Suprapubic skin (tissue), 4 donors: ENCODE data around the gene CYB5B.

Experiments
- POLR2A ChIP-seq, 2 donors: fragments of 450-650 bp; IDR thresholded peaks; one replicate each; pipeline ENCODE4 v1.6.1; 2017; ENCODE audit warnings: antibody characterized with exemption in 2 of 2, mild to moderate bottlenecking in 2 of 2, moderate library complexity in 2 of 2
- POLR2AphosphoS5 ChIP-seq, 3 donors: sonication (generic); formaldehyde crosslinking; IDR thresholded peaks; one replicate each; pipeline ENCODE4 v1.6.1; 2017; ENCODE audit warnings: antibody characterized with exemption in 3 of 3
- TF ChIP-seq, protein P1 (sequence below), 2 donors: fragments of 200-600 bp in 1 of 2; fragments of 450-650 bp in 1 of 2; sonication (generic) in 1 of 2; IDR thresholded peaks; one replicate each; pipeline ENCODE4 v1.5.1; 2016 to 2019; ENCODE audit warnings: antibody characterized with exemption in 2 of 2, mild to moderate bottlenecking in 1 of 2, moderate library complexity in 1 of 2

DNA sequence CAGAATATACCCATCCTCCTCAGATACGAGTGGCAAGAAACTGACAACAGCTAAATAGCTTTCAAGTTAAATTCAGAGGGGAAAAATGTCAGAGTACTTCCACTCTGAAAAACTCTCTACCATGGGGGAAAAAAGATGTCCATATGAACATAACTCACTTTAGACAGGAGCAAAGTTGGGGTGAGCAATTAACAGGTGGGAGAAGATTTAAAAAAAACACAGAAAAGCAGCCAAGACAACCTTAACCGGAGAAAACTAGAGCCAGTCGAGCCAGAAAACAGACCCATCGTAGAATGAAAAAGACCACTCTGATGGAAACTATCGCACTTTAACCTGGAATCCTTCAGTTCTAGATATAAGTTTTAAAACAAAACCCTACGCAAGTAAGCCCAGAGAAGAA is 39.4 kb upstream of the CYB5B start:
- TF ChIP-seq, protein P1, sequence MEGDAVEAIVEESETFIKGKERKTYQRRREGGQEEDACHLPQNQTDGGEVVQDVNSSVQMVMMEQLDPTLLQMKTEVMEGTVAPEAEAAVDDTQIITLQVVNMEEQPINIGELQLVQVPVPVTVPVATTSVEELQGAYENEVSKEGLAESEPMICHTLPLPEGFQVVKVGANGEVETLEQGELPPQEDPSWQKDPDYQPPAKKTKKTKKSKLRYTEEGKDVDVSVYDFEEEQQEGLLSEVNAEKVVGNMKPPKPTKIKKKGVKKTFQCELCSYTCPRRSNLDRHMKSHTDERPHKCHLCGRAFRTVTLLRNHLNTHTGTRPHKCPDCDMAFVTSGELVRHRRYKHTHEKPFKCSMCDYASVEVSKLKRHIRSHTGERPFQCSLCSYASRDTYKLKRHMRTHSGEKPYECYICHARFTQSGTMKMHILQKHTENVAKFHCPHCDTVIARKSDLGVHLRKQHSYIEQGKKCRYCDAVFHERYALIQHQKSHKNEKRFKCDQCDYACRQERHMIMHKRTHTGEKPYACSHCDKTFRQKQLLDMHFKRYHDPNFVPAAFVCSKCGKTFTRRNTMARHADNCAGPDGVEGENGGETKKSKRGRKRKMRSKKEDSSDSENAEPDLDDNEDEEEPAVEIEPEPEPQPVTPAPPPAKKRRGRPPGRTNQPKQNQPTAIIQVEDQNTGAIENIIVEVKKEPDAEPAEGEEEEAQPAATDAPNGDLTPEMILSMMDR (IDR thresholded peaks at IDR 0.05) = no peak
- TF ChIP-seq POLR2AphosphoS5 (IDR thresholded peaks at IDR 0.05) (no peak), POLR2A (IDR thresholded peaks at IDR 0.05) (no peak)
